NB4 (cell line): ENCODE measurements around the gene CTIF.
A peak's percentile ranks its signal among the peaks of the same experiment; 100 is the strongest.

ENCODE experiments used
- DNase-seq: peaks from one replicate; pipeline ENCODE4 v3.0.0; 2010; ENCODE audit warnings: low read depth
- H3K4me3 ChIP-seq: one replicate; pipeline ENCODE4 v1.5.1; 2011; ENCODE audit warnings: mild to moderate bottlenecking, low read depth, low read length, moderate library complexity
- CTCF ChIP-seq: IDR thresholded peaks from one replicate; pipeline ENCODE4 v1.5.1; 2012; ENCODE audit warnings: low read depth, low read length
- MYC ChIP-seq: IDR thresholded peaks from 2 replicates; pipeline ENCODE4 v1.6.1; 2011; ENCODE audit warnings: low read depth, low read length
- POLR2A ChIP-seq: IDR thresholded peaks from 2 replicates; pipeline ENCODE4 v1.6.1; 2011; ENCODE audit warnings: mild to moderate bottlenecking; ENCODE audit not compliant: insufficient read length; ENCODE audit errors: extremely low read depth
- TF ChIP-seq, protein P1 (sequence below): IDR thresholded peaks from 2 replicates; pipeline ENCODE4 v1.6.1; 2011; ENCODE audit warnings: low read depth, low read length

CTIF gene

GRCh38 chr18:48841381-48842258 is 302.8 kb downstream of the CTIF start:
- peak; percentile 93 for DNase-seq
- TF ChIP-seq MYC (peak; percentile 56; the same call in 1 of the 2 replicates), CTCF (no peak)
- TF ChIP-seq, protein P1, sequence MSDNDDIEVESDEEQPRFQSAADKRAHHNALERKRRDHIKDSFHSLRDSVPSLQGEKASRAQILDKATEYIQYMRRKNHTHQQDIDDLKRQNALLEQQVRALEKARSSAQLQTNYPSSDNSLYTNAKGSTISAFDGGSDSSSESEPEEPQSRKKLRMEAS: no peak
- no peak overlapping the region for H3K4me3 ChIP-seq

- no peak overlapping the region for H3K4me3 ChIP-seq
- no peak for DNase-seq
- TF ChIP-seq MYC: no peak
- TF ChIP-seq, protein P1: no peak
- no peak for TF ChIP-seq POLR2A
- no peak for TF ChIP-seq CTCF
Measured at GRCh38 chr18:48842259-48843061, 303.6 kb downstream of the CTIF start.

DNA sequence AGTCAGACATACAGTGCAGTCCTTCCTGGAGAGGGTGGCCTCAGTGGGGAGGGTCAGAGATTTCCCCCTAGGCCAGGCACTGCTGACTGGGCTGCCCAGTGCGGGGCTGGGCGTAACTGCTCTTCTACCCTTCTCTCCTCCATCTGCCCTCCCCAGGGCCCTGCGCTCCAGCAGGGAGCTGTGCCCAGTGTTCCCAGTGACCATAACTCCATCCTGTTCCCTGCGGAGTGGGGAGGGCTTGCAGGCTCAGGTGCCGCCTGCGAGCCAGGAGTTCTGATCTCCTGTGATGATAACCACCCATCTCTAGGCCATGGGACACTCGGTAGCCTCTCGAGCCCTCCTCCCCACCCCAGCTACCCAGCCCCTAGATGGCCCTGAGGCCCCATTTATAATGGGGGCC is 304.3 kb downstream of the CTIF start:
- no peak for TF ChIP-seq CTCF
- TF ChIP-seq, protein P1: no peak
- TF ChIP-seq POLR2A: no peak
- TF ChIP-seq MYC: no peak
- no peak overlapping the region for H3K4me3 ChIP-seq
- DNase-seq: no peak

GRCh38 chr18:48843596-48843995 is 304.8 kb downstream of the CTIF start:
- no peak for DNase-seq
- TF ChIP-seq, protein P1: no peak
- TF ChIP-seq POLR2A (no peak), CTCF (no peak), MYC (no peak)
- H3K4me3 ChIP-seq: no peak overlapping the region

- no peak for DNase-seq
- no peak for TF ChIP-seq MYC
- TF ChIP-seq, protein P1: no peak
- no peak for TF ChIP-seq POLR2A
- TF ChIP-seq CTCF: no peak
- H3K4me3 ChIP-seq: no peak overlapping the region
Measured at GRCh38 chr18:48844271-48844670, 305.4 kb downstream of the CTIF start.
